HG02981 (cell line): Measurements from ENCODE around the gene CCR3.
A peak's percentile ranks its signal among the peaks of the same experiment; 100 is the strongest.

Source experiments
- ATAC-seq: cut with Tn5 transposase; IDR thresholded peaks from one replicate; pipeline ENCODE4 v1.9.1; 2021; ENCODE audit warnings: mild to moderate bottlenecking, moderate library complexity; ENCODE audit not compliant: unreplicated experiment

Gene CCR3

GRCh38 chr3:46293991-46294833 is 52.0 kb downstream of the CCR3 start:
- no peak for ATAC-seq

GRCh38 chr3:46296826-46297225 is 54.6 kb downstream of the CCR3 start:
- ATAC-seq, result no peak

GRCh38 chr3:46297658-46298423 is 55.6 kb downstream of the CCR3 start:
- ATAC-seq, result no peak

DNA sequence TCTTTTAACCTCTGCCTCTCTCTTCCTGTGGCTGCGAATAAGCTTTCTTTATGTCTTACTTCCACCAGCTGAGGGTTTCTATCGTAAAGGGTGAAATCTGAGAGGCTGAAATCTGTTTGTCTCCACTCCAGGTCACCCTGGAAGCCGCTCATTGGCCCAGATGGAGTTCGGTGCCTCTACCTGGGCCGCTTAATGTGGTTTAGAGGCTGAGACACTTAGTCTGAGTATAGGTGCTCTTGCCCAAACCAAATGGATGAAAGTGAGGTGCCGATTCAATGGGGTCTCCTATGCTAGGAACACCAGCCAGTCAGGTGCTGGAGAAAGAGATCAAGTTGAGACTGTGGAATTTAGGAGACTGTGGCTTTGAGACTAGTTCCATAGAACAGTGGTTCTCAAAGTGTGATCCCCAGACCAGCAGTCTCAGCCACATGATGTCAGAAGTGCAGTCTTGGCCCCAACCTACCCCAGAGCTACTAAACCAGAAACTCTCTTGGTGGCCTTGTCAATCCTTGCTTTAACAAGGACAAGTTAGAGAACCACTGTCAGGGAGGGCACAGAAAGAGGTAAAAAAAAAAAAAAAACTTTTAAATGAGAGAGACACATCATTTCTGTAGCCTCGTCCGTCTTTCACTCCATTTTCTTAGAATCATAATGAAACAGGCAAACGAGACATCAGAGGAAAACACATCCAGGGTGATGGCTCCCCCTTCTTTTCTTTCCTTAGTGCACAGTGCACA is 56.8 kb downstream of the CCR3 start:
- ATAC-seq, result no peak

DNA sequence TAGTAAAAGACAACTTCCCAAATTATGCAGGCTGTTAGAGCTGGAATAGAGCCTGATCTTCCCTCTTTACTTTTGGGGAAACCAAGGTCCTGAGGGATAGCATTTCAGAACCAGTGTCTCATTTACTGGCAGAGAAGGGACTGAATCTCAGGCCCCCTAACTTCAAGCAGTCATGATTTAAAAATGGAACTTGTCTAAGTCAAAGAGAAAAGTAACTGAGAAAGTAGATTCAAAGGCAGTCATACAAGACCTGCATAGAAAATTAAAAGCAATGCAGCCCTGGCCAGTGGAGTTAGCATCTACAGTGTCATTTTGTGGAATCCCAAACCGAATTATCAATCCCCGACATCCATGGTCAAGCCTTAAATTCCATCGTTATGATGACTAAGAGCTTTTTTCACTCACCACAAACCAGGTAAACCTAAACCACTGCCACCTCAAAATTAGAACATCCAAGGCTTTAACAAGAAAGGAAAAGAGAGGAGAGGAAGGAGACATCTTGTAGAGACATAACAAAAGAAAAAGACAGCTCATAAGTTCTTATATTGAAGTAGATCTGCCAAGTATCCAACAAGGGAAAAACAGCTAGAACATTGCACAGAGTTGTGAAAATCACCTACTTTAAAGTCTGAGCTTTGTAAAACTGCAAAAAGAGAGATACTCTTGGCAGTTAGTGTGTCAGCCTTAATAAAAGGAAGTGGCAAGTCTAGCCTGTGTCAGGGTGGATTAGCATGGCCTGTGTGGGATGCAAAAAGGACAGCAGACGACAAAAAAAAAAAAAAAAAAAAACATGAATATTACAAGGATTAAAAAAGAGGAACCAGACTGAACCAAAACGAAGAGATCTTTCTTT is 57.6 kb downstream of the CCR3 start:
- no peak for ATAC-seq

- ATAC-seq, result no peak
Measured at GRCh38 chr3:46300461-46300789, 58.2 kb downstream of the CCR3 start.

GRCh38 chr3:46301122-46301835 is 59.0 kb downstream of the CCR3 start:
- no peak for ATAC-seq

- ATAC-seq, result no peak
Measured at GRCh38 chr3:46303240-46303639, 61.0 kb downstream of the CCR3 start.

DNA sequence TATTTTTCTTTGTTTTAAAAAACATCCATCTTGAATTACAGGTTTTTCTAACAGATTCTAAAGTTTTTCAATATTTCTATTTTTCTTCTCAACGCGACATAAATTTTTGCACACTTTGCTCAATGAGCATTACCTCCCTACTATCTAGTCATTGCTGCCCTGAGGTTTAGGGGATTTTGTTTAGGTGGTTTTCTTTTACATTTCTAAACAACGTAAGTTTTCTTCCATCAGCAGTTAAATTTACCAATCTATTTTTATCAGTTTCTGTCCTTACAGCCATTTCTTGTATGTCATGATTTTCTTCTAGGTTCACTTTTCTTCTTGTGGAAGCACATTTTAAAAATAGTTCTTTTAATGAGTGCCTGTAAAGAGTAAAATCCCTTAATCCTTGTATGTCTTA is 62.5 kb downstream of the CCR3 start:
- ATAC-seq, result no peak

DNA sequence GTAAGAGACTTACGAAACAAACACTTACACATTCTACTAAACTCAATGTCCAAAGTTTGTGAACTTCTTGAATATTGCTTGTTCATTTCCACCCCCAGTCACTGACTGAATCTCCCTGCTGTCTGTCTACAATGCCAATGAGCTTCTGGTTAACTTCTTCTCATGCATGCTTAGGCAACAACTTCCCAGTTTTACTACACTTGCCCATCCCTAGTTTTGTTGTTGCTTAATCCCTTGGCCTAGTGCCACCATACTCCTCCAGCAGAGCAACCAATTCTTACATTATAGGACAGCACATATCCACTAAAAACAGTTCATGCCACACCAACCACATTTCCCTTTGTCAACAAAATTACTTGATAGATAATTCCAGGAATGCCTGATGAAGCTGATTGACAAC is 70.7 kb downstream of the CCR3 start:
- ATAC-seq, result no peak

GRCh38 chr3:46314517-46314916 is 72.3 kb downstream of the CCR3 start:
- peak; percentile 59 for ATAC-seq

- no peak for ATAC-seq
Measured at GRCh38 chr3:46316206-46316605, 73.9 kb downstream of the CCR3 start.
